HL-60 (cell line): ENCODE measurements around the gene PRDM10.

Experiments
- DNase-seq, 2 experiments: peaks; one replicate each; pipeline ENCODE4 v3.0.0-alpha.2; 2010 to 2020; ENCODE audit warnings: low read depth in 1 of 2, low spot score in 1 of 2
- H3K27ac ChIP-seq: fragments of 250-450 bp; sonication (Bioruptor Pico); replicated peaks from 2 replicates; pipeline ENCODE4 v1.5.1; 2020; ENCODE audit warnings: mild to moderate bottlenecking, moderate library complexity
- H3K27me3 ChIP-seq: fragments of 250-450 bp; sonication (Bioruptor Pico); 2 replicates; pipeline ENCODE4 v1.5.1; 2021; ENCODE audit warnings: mild to moderate bottlenecking, moderate library complexity; ENCODE audit not compliant: insufficient read depth, poor library complexity, severe bottlenecking
- H3K4me3 ChIP-seq: replicated peaks from 2 replicates; pipeline ENCODE4 v1.5.1; 2011; ENCODE audit warnings: mild to moderate bottlenecking, control low read depth, low read length; ENCODE audit not compliant: insufficient read depth
- GABPA ChIP-seq: IDR thresholded peaks from 2 replicates; pipeline ENCODE4 v1.6.1; 2012; ENCODE audit warnings: low read depth
- POLR2AphosphoS5 ChIP-seq: IDR thresholded peaks from 2 replicates; pipeline ENCODE4 v1.6.1; 2012; ENCODE audit warnings: low read depth
- SPI1 ChIP-seq: IDR thresholded peaks from 2 replicates; pipeline ENCODE4 v1.6.1; 2012; ENCODE audit warnings: low read depth, mild to moderate bottlenecking, borderline replicate concordance
- TF ChIP-seq, protein P1 (sequence below): IDR thresholded peaks from 2 replicates; pipeline ENCODE4 v1.6.1; 2012; ENCODE audit warnings: low read depth; ENCODE audit not compliant: insufficient replicate concordance
- TF ChIP-seq, protein P2 (sequence below): IDR thresholded peaks from one replicate; pipeline ENCODE4 v1.5.1; 2011; ENCODE audit warnings: low read length, control low read depth, inconsistent platforms; ENCODE audit not compliant: insufficient read depth

The PRDM10 gene

DNA sequence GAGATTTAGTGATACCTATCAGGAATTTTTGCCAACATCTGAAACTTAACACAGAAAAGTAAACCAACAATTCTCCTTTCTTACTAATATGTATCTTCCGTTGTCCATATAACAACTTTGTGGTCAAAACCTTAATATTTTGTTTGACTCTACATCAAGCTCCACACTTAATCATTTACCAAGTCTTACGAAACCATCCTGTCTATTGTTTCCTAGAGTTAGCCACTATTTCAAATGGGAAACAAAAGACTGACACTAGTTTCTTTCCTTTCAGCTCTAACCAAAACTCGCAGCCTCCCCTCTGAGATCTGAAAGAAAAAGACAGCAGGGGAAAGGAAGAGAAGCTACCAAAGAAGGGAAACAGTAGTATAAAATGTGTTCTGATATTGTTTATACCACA is 26.5 kb upstream of the PRDM10 start:
- no peak overlapping the region for H3K4me3 ChIP-seq
- no peak overlapping the region for H3K27ac ChIP-seq
- DNase-seq, result no peak
- H3K27me3 ChIP-seq, result no peaks in the 10 kb centered on the region
- TF ChIP-seq, protein P1, sequence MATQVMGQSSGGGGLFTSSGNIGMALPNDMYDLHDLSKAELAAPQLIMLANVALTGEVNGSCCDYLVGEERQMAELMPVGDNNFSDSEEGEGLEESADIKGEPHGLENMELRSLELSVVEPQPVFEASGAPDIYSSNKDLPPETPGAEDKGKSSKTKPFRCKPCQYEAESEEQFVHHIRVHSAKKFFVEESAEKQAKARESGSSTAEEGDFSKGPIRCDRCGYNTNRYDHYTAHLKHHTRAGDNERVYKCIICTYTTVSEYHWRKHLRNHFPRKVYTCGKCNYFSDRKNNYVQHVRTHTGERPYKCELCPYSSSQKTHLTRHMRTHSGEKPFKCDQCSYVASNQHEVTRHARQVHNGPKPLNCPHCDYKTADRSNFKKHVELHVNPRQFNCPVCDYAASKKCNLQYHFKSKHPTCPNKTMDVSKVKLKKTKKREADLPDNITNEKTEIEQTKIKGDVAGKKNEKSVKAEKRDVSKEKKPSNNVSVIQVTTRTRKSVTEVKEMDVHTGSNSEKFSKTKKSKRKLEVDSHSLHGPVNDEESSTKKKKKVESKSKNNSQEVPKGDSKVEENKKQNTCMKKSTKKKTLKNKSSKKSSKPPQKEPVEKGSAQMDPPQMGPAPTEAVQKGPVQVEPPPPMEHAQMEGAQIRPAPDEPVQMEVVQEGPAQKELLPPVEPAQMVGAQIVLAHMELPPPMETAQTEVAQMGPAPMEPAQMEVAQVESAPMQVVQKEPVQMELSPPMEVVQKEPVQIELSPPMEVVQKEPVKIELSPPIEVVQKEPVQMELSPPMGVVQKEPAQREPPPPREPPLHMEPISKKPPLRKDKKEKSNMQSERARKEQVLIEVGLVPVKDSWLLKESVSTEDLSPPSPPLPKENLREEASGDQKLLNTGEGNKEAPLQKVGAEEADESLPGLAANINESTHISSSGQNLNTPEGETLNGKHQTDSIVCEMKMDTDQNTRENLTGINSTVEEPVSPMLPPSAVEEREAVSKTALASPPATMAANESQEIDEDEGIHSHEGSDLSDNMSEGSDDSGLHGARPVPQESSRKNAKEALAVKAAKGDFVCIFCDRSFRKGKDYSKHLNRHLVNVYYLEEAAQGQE, result no peak
- no peak for TF ChIP-seq POLR2AphosphoS5
- TF ChIP-seq, protein P2, sequence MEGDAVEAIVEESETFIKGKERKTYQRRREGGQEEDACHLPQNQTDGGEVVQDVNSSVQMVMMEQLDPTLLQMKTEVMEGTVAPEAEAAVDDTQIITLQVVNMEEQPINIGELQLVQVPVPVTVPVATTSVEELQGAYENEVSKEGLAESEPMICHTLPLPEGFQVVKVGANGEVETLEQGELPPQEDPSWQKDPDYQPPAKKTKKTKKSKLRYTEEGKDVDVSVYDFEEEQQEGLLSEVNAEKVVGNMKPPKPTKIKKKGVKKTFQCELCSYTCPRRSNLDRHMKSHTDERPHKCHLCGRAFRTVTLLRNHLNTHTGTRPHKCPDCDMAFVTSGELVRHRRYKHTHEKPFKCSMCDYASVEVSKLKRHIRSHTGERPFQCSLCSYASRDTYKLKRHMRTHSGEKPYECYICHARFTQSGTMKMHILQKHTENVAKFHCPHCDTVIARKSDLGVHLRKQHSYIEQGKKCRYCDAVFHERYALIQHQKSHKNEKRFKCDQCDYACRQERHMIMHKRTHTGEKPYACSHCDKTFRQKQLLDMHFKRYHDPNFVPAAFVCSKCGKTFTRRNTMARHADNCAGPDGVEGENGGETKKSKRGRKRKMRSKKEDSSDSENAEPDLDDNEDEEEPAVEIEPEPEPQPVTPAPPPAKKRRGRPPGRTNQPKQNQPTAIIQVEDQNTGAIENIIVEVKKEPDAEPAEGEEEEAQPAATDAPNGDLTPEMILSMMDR, result no peak
- no peak for TF ChIP-seq SPI1
- TF ChIP-seq GABPA, result no peak

DNA sequence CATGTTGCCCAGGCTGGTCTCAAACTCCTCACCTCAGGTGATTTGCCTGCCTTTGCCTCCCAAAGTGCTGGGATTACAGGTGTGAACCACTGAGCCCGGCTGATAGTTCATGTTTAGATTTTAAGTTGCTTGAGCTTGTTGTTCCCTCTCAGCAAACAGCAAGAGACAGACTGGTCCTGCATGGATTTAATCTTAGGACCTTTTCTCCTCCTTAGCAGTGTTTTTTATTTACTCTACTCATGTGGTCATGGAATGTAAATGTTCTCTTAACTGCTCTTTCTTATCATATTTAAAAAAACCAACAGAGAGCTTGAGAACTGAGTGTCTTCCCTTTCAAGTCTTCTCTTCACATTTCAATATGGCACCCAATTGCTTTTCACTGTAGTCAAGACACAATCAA is 22.7 kb upstream of the PRDM10 start:
- TF ChIP-seq, protein P1, result no peak
- TF ChIP-seq POLR2AphosphoS5 (no peak), SPI1 (no peak), GABPA (no peak)
- TF ChIP-seq, protein P2, result no peak
- DNase-seq, result no peak
- Histone ChIP-seq H3K4me3 (no peak overlapping the region), H3K27me3 (no peaks in the 10 kb centered on the region), H3K27ac (no peak overlapping the region)

DNA sequence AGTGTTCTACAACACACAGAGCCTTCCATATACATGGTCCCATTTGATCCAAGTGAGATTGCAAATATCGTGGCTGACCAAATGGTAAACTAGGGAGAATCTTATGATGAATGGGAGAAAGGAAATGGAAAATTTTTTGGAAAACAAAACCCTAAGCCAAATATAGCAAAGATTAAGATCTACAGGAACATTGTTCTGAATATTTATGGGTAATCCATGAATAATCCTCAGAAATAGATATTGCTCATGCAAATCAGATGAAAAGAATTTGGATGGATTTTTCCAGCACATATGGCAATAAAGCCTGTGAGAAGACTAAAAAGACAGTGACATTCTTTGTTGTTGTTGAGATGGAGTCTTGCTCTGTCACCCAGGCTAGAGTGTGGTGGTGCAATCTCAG is 21.7 kb upstream of the PRDM10 start:
- DNase-seq, result no peak
- Histone ChIP-seq H3K27ac (no peak overlapping the region), H3K4me3 (no peak overlapping the region), H3K27me3 (no peaks in the 10 kb centered on the region)
- TF ChIP-seq SPI1, result no peak
- TF ChIP-seq, protein P1, result no peak
- no peak for TF ChIP-seq POLR2AphosphoS5
- TF ChIP-seq, protein P2, result no peak
- TF ChIP-seq GABPA, result no peak
